MM.1S (cell line): ENCODE measurements around the gene TMEM106C.

Source experiments
- DNase-seq: peaks from one replicate; pipeline ENCODE4 v3.0.0-alpha.2; 2015
- H2AFZ ChIP-seq: fragments of 300-600 bp; sonication (generic); 2 replicates; pipeline ENCODE4 v1.6.0; 2016; ENCODE audit warnings: antibody characterized with exemption, low read length
- H3F3A ChIP-seq: fragments of 300-600 bp; sonication (generic); 2 replicates; pipeline ENCODE4 v1.6.1; 2016; ENCODE audit warnings: mild to moderate bottlenecking, antibody characterized with exemption, low read length, moderate library complexity, mixed read lengths; ENCODE audit not compliant: insufficient read depth
- H3K27ac ChIP-seq: fragments of 300-600 bp; sonication (generic); 2 replicates; pipeline ENCODE4 v1.5.1; 2016; ENCODE audit warnings: mild to moderate bottlenecking, low read length
- H3K27me3 ChIP-seq: fragments of 300-600 bp; sonication (generic); replicated peaks from 2 replicates; pipeline ENCODE4 v1.6.0; 2016; ENCODE audit warnings: low read length; ENCODE audit not compliant: insufficient read depth
- H3K36me3 ChIP-seq: fragments of 300-600 bp; sonication (generic); replicated peaks from 2 replicates; pipeline ENCODE4 v1.6.1; 2016; ENCODE audit warnings: mild to moderate bottlenecking, low read length, mixed read lengths; ENCODE audit not compliant: insufficient read depth
- H3K4me1 ChIP-seq: fragments of 300-600 bp; sonication (generic); 2 replicates; pipeline ENCODE4 v1.6.1; 2016; ENCODE audit warnings: low read length, mixed read lengths
- H3K4me2 ChIP-seq: fragments of 300-600 bp; sonication (generic); 2 replicates; pipeline ENCODE4 v1.6.0; 2016; ENCODE audit warnings: low read depth, low read length
- H3K4me3 ChIP-seq: fragments of 300-600 bp; sonication (generic); 2 replicates; pipeline ENCODE4 v1.5.1; 2016; ENCODE audit warnings: low read length, mixed read lengths
- H3K79me2 ChIP-seq: fragments of 300-600 bp; sonication (generic); 2 replicates; pipeline ENCODE4 v1.6.1; 2016; ENCODE audit warnings: mixed run types, low read length, mixed read lengths
- H3K9ac ChIP-seq: fragments of 300-600 bp; sonication (generic); 2 replicates; pipeline ENCODE4 v1.6.1; 2016; ENCODE audit warnings: low read length, mixed read lengths
- H3K9me2 ChIP-seq: fragments of 300-600 bp; sonication (generic); replicated peaks from 2 replicates; pipeline ENCODE4 v1.6.1; 2016; ENCODE audit warnings: mild to moderate bottlenecking, low read length, mixed read lengths; ENCODE audit not compliant: insufficient read depth
- H3K9me3 ChIP-seq: fragments of 300-600 bp; sonication (generic); replicated peaks from 2 replicates; pipeline ENCODE4 v1.6.1; 2016; ENCODE audit warnings: mild to moderate bottlenecking, low read length, mixed read lengths; ENCODE audit not compliant: insufficient read depth
- H4K20me1 ChIP-seq: fragments of 300-600 bp; sonication (generic); 2 replicates; pipeline ENCODE4 v1.6.1; 2016; ENCODE audit warnings: mild to moderate bottlenecking, low read length, moderate library complexity, mixed read lengths; ENCODE audit not compliant: insufficient read depth
- CTCF ChIP-seq: fragments of 300-600 bp; sonication (generic); IDR thresholded peaks from 2 replicates; pipeline ENCODE4 v1.5.1; 2016; ENCODE audit warnings: antibody characterized with exemption, low read length, mixed read lengths
- EZH2 ChIP-seq: fragments of 300-600 bp; sonication (generic); optimal IDR thresholded peaks from 2 replicates; pipeline ENCODE3; 2017; ENCODE audit warnings: low read depth, mild to moderate bottlenecking, antibody characterized with exemption, low read length, mixed read lengths
- EZH2phosphoT487 ChIP-seq: fragments of 300-600 bp; sonication (generic); IDR thresholded peaks from 2 replicates; pipeline ENCODE4 v1.6.1; 2018; ENCODE audit warnings: antibody characterized with exemption, low read length

TMEM106C gene

DNA sequence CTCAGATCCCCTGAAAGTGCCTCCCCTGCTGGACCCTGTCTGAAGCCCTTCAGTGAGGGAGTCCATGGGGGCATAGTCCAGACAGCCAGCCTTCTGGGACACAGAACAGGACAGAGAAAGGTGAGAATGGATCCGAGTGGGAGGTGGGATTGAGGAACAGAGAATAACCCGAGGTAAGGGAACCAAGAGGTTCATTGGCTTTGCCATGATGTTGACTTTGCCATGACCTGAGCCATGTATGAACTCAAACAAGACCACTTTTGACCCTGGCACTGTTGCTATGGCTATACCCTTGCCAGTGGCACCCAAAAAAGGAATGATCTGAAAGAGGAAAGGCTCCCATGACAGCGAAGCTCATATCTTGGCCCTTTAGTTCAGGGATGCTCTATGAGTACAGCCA lies 36.0 kb upstream of the TMEM106C start:
- no peak overlapping the region for H3K4me3 ChIP-seq
- H3K4me1 ChIP-seq = 0 out of 2 replicates have a peak, but pooled peaks cover 3% of the 10 kb centered on the region
- DNase-seq = no peak
- no peaks in the 10 kb centered on the region for H3K36me3 ChIP-seq
- no peak overlapping the region for H3K9ac ChIP-seq
- no peak overlapping the region for H3K27ac ChIP-seq
- no peak overlapping the region for H3K4me2 ChIP-seq
- no peaks in the 10 kb centered on the region for H3F3A ChIP-seq
- no peaks in the 10 kb centered on the region for H3K79me2 ChIP-seq
- no peaks in the 10 kb centered on the region for H3K9me2 ChIP-seq
- no peaks in the 10 kb centered on the region for H3K27me3 ChIP-seq
- H3K9me3 ChIP-seq = no peaks in the 10 kb centered on the region
- H4K20me1 ChIP-seq = no peaks in the 10 kb centered on the region
- TF ChIP-seq CTCF = no peak
- no peak for TF ChIP-seq EZH2
- no peak for TF ChIP-seq EZH2phosphoT487
- no peak overlapping the region for H2AFZ ChIP-seq

GRCh38 chr12:47930634-47931033 lies 32.8 kb upstream of the TMEM106C start:
- H3K27me3 ChIP-seq = no peaks in the 10 kb centered on the region
- no peak for DNase-seq
- H3F3A ChIP-seq = no peaks in the 10 kb centered on the region
- H3K4me2 ChIP-seq = no peak overlapping the region
- no peak for TF ChIP-seq EZH2
- no peak for TF ChIP-seq EZH2phosphoT487
- TF ChIP-seq CTCF = no peak
- no peak overlapping the region for H3K27ac ChIP-seq
- H3K9me2 ChIP-seq = no peaks in the 10 kb centered on the region
- H4K20me1 ChIP-seq = no peaks in the 10 kb centered on the region
- H3K9me3 ChIP-seq = no peaks in the 10 kb centered on the region
- no peak overlapping the region for H3K9ac ChIP-seq
- H3K4me3 ChIP-seq = no peak overlapping the region
- H3K4me1 ChIP-seq = no peaks in the 10 kb centered on the region
- no peaks in the 10 kb centered on the region for H3K79me2 ChIP-seq
- no peak overlapping the region for H2AFZ ChIP-seq
- no peaks in the 10 kb centered on the region for H3K36me3 ChIP-seq

- H3K27me3 ChIP-seq = no peaks in the 10 kb centered on the region
- no peak overlapping the region for H2AFZ ChIP-seq
- no peaks in the 10 kb centered on the region for H4K20me1 ChIP-seq
- H3K9me2 ChIP-seq = no peaks in the 10 kb centered on the region
- H3K9me3 ChIP-seq = no peaks in the 10 kb centered on the region
- no peak for DNase-seq
- H3K79me2 ChIP-seq = no peaks in the 10 kb centered on the region
- no peaks in the 10 kb centered on the region for H3F3A ChIP-seq
- H3K27ac ChIP-seq = no peak overlapping the region
- TF ChIP-seq EZH2phosphoT487 (no peak), EZH2 (no peak), CTCF (no peak)
- no peak overlapping the region for H3K9ac ChIP-seq
- no peak overlapping the region for H3K4me2 ChIP-seq
- H3K36me3 ChIP-seq = no peaks in the 10 kb centered on the region
- H3K4me3 ChIP-seq = no peak overlapping the region
- no peaks in the 10 kb centered on the region for H3K4me1 ChIP-seq
Observed at GRCh38 chr12:47931187-47931586, 32.2 kb upstream of the TMEM106C start.
